GDM1 (cell line): ENCODE results near the gene PAK2.
"Not testable (repeated sequence)": the region's sequence is repeated elsewhere in the genome, so short reads cannot be mapped to it uniquely, and the experiment has no call there.

ENCODE experiments used
- DNase-seq: peaks from one replicate; lab custom pipeline; 2025; lab: John Stamatoyannopoulos, UW

PAK2 gene

GRCh38 chr3:196782511-196782910, 42.9 kb downstream of the PAK2 start:
- no peak for DNase-seq

GRCh38 chr3:196788528-196788927, 48.9 kb downstream of the PAK2 start:
- no peak for DNase-seq

- DNase-seq = no peak
Observed at GRCh38 chr3:196789885-196790359, 50.3 kb downstream of the PAK2 start.

GRCh38 chr3:196790636-196791035, 51.0 kb downstream of the PAK2 start:
- no peak for DNase-seq

- no peak for DNase-seq
Observed at GRCh38 chr3:196792771-196793170, 53.1 kb downstream of the PAK2 start.

GRCh38 chr3:196793246-196793645, 53.6 kb downstream of the PAK2 start:
- DNase-seq = no peak

GRCh38 chr3:196794467-196794866, 54.8 kb downstream of the PAK2 start:
- no peak for DNase-seq

GRCh38 chr3:196796317-196796716, 56.7 kb downstream of the PAK2 start:
- DNase-seq = no peak

- DNase-seq = no peak
Observed at GRCh38 chr3:196800742-196801434, 61.2 kb downstream of the PAK2 start.

- no peak for DNase-seq
Observed at GRCh38 chr3:196803891-196804468, 64.3 kb downstream of the PAK2 start.

GRCh38 chr3:196804773-196805172, 65.1 kb downstream of the PAK2 start:
- no peak for DNase-seq

- DNase-seq = no peak
Observed at GRCh38 chr3:196810963-196811581, 71.4 kb downstream of the PAK2 start.

GRCh38 chr3:196812853-196813252, 73.2 kb downstream of the PAK2 start:
- DNase-seq = no peak

- no peak for DNase-seq
Observed at GRCh38 chr3:196813903-196814302, 74.2 kb downstream of the PAK2 start.

- DNase-seq = no peak
Observed at GRCh38 chr3:196821806-196822355, 82.2 kb downstream of the PAK2 start.

- DNase-seq = not testable (repeated sequence)
Observed at GRCh38 chr3:196829651-196830050, 90.0 kb downstream of the PAK2 start.

- no peak for DNase-seq
Observed at GRCh38 chr3:196835086-196835485, 95.4 kb downstream of the PAK2 start.

GRCh38 chr3:196836626-196837025, 97.0 kb downstream of the PAK2 start:
- not testable (repeated sequence) for DNase-seq

- peak; percentile 61 for DNase-seq
Observed at GRCh38 chr3:196837819-196838420, 98.3 kb downstream of the PAK2 start.

- not testable (repeated sequence) for DNase-seq
Observed at GRCh38 chr3:196839351-196839750, 99.7 kb downstream of the PAK2 start.

- DNase-seq = no peak
Observed at GRCh38 chr3:196842567-196843434, 103.1 kb downstream of the PAK2 start.
